Islet precursor cell (in vitro differentiated cells): Measurements from ENCODE around the gene CBR3.
"Not testable (repeated sequence)": the region's sequence is repeated elsewhere in the genome, so short reads cannot be mapped to it uniquely, and the experiment has no call there.

Source experiments
- DNase-seq: peaks from one replicate; pipeline ENCODE4 v3.0.0-alpha.2; 2018

The CBR3 gene

DNA sequence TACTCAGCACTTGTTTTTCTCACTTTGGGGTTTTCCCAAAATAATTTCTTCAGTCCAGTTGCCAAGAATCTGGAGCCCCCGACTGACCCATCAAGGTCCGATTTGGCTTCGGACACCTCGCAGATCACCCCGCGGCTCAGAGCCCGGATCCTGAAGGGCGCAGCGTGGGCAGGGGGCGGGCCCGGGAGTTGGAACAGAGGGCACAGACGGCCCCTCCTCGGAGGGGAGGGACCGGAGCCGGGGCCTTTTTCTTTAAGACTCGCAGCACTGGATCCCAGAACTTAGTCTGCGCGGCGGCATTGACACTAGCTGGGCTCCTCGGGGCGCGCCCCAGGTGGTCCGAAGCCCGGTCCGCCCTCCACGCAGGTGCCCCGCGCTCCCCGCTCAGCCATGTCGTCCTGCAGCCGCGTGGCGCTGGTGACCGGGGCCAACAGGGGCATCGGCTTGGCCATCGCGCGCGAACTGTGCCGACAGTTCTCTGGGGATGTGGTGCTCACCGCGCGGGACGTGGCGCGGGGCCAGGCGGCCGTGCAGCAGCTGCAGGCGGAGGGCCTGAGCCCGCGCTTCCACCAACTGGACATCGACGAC, at the start of gene CBR3:
CBR3 (plus strand) TSS at position 277 of the 588 bp plus-strand sequence; CDS start at position 391, 114 bp downstream.
- DNase-seq = peak; percentile 69

DNA sequence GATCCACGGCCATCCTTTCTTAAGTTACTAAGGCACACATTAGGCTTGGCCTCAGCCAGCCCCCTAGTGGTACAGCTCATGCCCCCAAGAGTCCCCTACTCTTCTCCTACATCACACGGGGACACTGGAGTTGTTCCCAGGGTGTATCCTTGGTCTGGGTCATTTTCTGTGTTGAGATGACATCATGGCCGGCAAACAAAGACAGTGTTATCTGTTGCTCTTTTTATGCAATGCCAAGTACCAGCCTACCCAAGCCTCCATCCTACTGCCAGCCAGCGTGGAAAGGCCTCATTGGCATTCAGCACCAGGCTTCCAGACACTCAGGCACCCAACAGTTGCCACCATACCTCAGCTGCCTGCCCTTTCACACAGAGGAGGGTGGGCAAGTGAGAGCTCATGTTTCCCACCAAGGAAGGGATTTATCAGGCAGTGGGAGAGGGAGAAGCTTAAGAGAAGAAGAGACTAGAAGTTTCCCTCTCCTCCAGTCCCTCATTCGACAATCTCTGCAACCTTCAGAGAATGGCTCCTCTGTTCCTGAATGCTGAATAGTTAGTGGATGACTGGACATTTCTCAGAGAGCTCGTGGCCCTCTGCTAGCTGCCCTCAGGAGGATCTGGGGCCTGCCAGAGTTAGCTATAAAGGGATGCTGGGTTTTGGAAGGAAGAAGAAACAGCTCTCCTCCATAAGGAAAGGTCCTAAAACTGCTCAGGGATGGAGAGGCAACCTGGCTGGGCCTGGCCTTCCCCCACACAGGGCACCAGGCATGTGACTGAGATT, 47.3 kb upstream of the CBR3 start:
- DNase-seq = peak; percentile 52

DNA sequence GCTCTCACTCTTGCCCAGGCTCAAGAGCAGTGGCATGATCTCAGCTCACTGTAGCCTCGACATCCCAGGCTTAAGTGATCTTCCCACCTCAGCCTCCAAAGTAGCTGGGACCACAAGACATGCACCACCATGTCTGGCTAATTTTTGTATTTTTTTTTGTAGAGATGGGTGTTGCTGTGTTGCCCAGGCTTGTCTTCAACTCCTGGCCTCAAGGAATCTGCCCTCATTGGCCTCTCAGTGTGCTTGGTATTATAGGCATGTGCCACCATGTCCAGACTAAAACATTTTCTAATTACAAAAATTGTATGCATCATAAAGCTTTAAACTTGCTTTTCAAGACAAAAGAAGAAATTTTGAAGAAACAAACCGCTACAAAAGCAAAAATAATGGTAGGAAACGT, 44.9 kb upstream of the CBR3 start:
- DNase-seq = no peak

DNA sequence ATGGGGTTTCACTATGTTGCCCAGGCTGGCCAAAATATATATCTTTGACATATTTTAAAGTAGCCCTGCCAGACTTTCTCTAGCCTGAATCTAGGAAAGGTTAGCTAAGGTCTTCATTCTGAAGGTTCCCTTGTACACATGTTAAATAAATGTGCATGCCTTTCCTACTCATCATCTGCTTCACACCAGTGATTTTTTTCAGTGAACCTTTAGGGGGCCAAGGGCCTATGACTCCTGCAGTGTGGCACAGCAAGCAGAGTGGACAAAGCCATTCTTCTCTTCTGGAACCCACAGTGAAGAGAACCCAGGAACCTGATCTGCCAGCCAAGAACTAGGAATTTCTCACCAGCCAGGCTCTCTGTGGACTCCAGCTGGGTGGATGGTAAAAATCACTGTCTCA, 42.2 kb upstream of the CBR3 start:
- DNase-seq = no peak

DNA sequence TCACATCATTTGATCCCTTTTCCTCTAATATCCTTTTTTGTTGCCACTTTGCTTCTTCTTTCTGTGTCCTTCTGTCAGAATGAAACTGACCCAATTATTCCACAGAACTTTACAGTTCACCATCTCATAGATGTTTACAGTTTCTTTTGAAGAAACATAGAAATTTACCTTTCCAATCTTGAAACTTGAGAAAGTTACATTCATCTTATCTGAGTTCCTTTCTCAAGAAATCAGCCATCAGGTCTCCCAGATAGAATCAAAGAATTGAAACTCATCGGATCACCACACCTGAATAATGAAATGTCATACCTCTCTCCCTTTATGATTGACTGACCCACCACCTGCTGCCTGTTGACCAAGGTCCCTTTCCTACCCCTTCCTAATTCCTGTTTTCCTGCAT, 41.4 kb upstream of the CBR3 start:
- DNase-seq = no peak

DNA sequence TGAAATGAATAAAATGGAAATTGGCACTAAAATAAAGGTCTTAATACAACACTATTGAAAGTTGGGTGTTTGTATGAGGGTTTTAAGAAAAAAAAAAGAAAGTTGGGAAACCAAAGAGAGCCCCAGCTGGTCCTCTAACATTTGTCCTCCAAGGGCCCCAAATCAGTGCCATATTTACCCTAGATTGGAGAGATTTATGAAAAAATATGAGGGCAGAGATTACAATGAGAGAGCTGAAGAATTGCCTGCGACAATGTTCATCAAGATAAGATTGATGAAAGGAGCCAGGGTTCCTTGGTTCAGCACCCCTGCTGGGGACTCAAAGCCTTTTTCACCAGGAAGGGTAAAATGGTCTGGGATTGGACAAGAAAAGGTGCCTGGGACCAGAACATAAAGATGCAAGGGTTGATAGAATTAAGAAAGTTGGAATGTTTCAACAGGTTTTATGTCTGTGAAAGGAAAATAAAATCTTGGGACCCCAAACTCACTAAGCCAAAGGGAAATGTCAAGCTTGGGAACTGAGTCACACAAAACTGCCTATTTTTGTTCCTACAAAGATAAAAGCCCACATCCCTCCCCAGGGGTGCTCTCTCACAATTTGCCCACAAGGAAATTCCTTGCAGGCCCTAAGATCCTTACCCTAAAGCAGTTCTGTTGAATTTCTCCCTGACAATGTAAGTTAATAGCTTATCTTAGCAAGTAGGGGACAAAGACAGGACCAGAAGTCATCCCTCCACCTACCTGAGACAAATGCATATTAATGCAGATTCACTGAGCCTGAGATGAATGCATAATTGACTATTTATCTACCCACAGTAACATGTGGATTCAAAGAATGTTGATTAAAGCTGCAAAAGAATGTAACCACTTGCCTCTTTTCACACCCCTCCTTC, 38.2 kb upstream of the CBR3 start:
- no peak for DNase-seq

DNA sequence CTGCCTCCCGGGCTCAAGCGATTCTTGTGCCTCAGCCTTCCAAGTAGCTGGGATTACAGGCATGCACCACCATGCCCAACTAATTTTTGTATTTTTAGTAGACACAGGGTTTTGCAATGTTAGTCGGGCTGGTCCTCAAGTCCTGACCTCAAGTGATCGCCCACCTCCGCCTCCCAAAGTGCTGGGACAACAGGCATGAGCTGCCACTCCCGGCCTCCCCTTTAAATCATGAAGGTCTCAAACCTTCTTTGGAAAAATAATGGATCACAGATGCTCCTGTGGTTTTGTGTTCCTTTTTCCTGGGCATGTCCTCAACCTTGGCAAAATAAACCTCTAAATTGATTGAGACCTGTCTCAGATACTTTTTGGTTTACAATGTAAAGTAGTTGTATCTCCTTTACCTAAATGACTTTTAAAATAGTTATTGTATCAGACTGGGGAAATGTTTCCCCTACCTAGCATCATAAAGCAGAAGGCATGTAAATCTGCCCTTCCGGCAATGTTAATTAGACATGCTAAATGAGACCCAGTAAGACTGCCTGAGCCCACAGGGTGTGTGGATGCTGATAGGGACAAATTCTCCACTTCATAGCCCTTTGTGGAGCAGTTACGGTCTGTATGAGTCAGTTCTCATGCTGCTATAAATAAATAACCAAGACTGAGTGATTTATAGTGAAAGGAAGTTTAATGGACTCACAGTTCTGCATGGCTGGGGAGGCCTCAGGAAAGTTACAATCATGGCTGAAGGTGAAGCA, 37.3 kb upstream of the CBR3 start:
- DNase-seq = no peak

DNA sequence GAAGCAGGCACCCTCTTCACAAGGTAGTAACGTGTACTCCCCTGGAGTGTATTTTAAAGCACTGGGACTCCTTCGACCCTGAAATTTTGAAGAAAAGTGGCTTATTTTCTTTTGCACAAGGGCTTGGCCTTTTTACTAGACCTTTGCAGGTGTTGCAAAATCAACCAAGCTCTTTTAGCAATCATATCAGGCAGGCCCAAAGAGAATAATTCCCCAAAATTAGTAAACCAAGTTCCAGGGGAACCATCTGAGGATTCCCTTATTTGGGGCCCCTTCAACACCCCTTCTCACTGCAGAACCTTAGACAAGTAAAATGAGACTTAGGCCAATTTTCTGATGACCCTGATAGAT, 36.7 kb upstream of the CBR3 start:
- no peak for DNase-seq

DNA sequence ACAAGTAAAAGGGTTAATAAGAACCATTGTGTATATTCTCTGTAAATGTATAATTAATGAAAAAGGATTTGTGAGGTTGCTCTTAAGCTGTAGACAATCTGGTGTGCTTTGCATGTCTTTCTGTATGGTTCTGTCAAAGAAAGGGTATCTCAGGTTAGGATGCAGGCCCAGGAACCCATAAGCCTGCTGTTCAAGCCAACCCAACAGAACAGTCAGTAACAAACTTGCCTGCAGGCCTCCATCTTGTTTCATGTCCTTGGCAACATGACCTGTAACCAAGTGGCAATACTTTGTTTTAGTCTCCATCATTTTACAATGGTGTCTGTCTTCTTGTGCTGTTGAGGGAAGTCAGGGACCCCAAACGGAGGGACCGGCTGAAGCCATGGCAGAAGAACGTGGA, 35.9 kb upstream of the CBR3 start:
- no peak for DNase-seq

DNA sequence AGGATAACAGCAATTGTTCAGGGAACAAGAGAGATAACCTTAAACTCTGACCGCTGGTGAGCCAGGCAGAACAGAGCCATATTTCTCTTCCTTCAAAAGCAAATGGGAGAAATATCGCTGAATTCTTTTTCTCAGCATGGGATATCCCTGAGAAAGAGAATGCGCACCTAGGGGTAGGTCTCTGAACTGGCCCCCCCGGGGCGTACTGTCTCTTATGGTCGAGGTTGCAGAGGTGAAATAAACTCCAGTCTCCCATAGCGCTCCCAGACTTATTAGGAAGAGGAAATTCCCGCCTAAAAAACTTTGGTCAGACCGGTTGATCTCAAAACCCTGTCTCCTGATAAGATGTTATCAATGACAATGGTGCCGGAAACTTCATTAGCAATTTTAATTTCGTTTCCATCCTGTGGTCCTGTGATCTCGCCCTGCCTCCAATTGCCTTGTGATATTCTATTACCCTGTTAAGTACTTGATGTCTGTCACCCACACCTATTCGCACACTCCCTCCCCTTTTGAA, 35.1 kb upstream of the CBR3 start:
- not testable (repeated sequence) for DNase-seq

DNA sequence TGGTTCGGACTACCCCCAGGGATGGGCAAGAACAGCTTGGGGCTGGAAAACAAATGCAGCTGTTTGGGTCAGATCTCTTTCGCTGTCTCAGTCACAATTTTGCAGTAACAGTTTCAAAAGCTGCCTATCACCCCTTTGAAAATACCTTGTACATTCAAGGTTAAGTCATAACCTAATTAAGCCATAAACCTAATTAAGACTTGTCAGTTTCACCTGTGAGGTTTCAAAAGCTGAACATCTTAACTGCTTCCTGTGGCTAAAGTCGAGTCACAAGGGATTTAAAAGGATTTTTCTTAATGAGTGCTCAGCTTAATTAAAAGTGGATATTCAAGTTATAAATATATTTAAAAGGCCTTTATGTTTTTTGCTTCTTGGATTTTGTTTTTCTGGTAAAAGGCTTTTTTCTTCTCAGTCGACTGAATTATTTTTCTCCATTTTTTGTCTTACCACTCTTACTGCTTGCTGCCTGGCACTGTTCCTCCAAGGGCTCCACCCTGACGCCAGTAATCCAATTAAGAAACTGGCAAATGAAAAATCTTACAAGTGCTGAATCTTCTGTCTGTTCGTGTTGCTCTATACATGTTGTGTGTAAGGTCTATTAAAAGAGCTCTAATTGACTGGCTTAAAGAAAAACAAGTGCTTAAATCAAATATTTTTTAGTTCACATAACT, 33.8 kb upstream of the CBR3 start:
- DNase-seq = no peak

DNA sequence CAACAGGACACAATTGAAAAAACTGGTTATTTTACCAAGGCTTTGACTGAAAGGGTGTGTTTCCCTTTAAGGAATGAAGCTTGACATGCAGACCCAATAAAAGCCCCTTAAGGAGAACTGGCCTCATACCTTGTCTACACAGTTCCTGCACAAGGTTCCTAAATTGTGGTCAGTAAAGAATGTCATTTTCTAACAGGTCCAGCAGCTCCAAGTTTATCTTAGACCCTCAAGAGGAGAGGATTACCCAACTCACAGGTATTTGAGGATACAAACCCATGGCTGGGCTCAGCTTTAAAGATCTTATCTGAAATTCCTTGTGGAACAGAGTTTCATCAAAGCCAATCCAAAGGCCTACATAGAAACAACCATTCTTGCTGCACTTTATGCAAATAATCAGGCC, 31.4 kb upstream of the CBR3 start:
- peak; percentile 59 for DNase-seq

DNA sequence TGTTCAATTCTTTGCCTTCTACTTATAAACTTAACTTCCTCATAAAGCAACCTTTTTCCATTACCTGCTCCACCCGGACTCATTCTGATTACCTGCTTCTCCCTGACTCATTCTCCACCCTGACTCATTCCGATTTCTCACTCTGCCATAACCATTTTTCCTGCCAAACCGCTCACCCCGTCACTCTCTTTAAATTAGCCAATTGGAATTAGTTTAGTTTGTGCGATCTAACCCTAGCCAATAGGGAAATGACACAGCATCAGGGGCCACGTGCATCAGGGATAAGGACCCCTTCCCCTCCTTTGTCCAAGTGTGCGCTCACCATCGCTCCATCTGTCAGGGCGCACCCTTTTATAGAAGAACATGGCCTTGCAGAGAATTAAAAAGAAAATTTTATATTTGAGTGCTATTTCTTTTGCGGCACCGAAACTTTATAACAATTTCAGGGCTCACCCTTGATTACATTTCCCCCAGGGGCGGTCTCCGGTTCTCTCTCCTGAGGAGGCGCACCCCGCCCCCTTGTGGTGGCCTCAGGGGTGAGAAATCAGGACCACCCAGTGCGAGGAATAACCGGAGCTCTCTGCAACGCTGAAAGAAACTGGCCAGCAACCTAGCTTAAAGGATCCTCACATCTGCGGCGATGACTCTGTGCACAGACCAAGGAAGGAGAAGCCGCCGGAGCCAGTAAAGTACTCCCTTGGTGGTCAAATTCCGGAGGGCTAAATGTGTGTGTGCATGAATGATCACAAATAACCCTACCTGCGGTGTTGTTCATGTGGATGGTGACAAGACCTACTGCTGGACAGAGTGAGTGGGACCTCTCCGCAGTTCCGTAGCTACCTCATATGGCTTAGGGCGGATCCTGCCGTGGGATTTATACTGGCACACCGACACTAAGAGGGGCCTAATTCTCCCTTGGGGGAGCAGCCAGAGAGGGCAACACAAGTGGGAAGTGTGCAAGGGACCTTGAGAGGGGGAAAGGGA, 30.3 kb upstream of the CBR3 start:
- DNase-seq = peak; percentile 50

DNA sequence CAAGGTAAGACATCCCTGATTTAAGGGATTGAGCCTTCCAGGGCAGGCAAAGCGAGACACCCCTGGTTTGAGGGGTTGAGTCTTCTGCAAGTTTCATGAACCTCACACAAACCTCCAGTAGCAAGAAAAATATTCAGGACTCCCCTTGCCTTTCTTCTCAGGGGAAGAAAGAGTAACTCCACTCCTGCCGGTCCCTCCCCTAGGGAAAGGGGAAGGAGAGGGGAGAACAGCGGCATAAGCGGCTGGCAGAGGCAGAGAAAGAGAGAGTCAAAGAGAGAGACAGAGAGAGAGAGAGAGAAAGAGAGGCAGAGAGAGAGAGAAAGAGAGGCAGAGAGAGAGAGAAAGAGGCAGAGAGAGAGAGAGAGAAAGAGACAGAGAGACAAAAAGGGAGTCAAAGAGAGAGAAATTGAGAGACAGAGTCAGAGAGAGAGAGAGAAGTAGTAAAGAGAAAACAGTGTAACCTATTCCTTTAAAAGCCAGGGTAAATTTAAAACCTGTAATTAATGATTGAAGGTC, 29.5 kb upstream of the CBR3 start:
- DNase-seq = no peak

DNA sequence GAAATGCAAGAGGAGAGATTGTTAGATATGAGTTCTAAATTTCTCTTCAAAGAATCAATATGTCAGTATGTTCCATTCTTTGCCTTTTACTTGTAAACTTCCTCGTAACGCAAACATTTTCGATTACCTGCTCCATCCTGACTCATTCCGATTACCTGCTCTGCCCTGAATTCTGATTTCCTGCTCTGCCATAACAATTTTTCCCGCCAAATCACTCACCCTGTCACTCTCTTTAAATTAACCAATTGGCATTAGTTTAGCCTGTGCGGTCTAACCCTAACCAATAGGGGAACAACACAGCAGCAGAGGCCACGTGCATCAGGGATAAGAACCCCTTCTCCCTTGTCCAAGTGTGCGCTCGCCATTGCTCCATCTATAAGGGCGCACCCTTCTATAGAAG, 25.0 kb upstream of the CBR3 start:
- no peak for DNase-seq

DNA sequence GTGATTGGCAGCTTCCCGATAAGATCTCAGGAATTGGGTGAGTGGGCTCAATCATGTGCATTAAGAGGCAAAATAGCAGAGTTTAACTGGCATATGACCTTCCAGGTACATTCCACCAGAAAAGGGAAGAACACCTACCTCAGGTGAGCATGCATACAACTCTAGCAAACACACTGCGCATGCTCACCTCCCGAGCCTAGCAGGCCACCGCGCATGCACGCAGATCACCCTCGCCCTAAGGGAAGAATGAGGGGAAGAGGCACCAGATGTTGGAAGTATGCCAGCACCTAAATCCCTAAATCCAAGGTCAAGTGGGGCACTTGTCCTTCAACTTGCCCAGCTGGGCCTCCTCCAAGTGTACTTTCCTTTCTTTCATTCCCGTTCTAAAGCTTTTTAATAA, 23.6 kb upstream of the CBR3 start:
- DNase-seq = no peak

DNA sequence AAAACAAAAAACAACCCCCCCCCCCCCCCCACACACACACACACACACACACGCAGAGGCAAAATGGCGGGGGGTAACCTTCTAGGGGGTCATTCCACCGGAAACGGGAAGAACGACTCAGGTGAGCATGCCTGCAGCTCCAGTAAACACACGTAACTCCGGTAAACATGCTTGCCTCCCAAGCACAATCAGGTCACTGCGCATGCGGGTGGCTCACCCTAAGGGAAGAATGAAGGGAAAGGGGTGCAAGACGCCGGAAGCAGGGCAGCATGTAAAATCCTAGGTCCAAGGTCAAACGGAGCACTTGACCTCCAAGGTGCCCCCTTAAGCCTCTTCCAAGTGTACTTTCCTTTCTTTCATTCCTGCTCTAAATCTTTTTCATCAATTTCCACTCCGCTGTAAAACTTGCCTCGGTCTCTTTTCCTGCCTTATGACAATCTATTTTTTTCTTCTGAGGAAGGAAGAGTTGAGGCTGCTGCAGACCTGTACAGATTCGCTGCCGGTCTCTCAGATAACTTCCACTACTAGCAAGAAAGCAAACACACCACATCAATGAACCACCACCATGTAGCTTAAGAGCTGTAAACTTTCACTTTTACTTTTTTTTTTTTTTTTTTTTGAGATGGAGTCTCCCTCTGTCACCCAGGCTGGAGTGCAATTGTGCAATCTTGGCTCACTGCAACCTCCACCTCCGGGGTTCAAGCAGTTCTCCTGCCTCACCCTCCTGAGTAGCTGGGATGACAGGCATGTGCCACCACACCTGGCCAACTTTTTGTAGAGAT, 21.0 kb upstream of the CBR3 start:
- no peak for DNase-seq

DNA sequence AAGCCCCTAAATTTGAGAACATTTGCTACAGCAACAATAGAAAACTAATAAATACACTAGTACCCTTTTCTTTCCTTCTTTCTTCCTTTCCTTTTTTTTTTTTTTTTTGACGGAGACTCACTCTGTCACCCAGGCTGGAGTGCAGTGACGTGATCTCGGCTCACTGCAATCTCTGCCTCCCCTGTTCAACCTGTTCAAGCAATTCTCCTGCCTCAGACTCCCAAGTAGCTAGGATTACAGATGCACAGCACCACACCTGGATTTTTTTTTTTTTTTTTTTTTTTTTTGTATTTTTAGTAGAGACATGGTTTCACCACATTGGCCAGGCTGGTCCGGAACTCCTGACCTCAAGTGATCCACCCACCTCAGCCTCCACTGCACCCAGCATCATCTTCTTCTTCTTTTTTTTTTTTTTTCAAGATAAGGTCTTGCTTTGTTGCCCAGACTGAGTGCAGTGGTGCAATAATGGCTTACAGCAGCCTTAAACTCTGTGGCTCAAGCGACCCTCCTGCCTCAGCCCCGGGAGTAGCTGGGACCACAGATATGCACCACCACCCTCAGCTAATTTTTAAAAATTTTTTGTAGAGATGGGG, 19.6 kb upstream of the CBR3 start:
- no peak for DNase-seq

DNA sequence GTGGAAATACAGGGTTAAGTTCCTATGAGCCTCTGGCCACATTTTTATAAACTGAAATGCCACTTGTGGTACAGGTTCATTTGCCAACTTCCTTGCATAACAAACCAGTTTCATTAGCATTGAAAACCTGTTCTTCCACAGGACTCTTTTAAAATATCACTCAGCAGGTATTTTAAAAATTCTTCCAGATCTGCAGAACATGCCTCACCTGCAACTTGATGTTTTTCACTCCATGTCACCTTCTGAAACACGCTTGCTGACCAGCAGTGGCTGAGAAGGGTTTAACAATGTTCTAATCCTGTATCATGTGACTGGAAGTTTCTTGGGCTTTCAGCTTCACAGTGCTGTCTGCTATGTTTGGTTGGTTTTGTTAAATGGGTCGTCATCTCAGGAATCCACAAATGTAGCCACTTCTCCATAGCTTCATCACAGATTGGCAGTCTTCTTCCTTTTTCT, 17.6 kb upstream of the CBR3 start:
- no peak for DNase-seq
